Smooth muscle cell of the brain vasculature (primary cell): ENCODE data around the gene EFTUD2.
A peak's percentile ranks its signal among the peaks of the same experiment; 100 is the strongest.
"Not testable (repeated sequence)": the region's sequence is repeated elsewhere in the genome, so short reads cannot be mapped to it uniquely, and the experiment has no call there.

ENCODE experiments used
- DNase-seq: peaks from one replicate; pipeline ENCODE4 v3.0.0-alpha.2; 2012; ENCODE audit warnings: low read depth, low spot score

The EFTUD2 gene

GRCh38 chr17:44899074-44899782, at the start of gene EFTUD2:
EFTUD2 (minus strand) TSS chr17:44899445; CDS start chr17:44894521, 4,924 bp downstream.
- DNase-seq = peak; percentile 70

- DNase-seq = no peak
These were observed 49.1 kb upstream of the EFTUD2 start for GRCh38 chr17:44948315-44948795.

DNA sequence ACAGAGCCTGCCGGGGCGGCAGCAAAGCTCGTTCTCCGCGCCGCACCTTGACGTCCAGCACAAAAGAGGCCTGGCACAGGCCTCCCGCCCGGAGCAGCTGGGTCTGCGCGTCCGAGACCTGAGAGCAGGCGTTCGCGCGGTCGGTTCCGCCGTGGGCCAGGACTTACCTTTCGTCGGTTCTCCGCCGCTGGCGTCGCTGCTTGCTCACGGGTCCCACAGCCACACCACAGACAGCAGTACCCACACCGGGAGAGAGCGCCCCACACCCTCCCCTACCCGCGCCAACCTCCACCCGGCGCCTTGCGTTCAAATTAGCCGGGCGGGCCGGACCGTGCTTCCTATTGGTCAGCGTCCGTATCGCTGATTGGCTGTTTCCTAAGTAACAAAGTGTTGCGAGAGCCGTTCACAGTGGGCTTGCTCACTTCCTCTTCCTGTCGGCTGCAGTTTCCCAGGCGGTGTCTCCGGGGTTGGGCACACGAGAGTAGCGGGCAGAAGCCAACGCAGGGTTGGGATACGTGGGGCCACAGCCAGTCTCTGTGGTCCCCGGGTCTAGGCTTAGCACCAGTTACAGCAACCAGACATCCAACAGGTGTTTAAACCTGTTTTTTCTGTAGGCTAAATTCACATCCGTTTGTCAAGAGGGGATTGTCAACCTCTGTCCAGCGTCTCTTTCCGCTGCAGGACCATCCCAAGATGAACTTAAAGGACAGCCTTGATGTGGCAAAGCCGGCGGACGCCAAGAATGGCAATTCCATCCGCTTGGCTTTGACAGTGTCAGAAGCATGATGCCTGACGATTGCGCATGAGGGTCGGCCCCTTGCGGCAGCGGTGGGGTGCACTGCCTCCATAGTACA, 48.4 kb upstream of the EFTUD2 start, which contains the start of gene KIF18B:
KIF18B (minus strand) TSS at position 313 of the 854 bp plus-strand sequence. CDS start 11,429 bp downstream, outside the sequence.
- DNase-seq = peak; percentile 77

- not testable (repeated sequence) for DNase-seq
These were observed 46.4 kb upstream of the EFTUD2 start for GRCh38 chr17:44945652-44946051.

GRCh38 chr17:44942456-44942855, 43.2 kb upstream of the EFTUD2 start:
- DNase-seq = no peak

DNA sequence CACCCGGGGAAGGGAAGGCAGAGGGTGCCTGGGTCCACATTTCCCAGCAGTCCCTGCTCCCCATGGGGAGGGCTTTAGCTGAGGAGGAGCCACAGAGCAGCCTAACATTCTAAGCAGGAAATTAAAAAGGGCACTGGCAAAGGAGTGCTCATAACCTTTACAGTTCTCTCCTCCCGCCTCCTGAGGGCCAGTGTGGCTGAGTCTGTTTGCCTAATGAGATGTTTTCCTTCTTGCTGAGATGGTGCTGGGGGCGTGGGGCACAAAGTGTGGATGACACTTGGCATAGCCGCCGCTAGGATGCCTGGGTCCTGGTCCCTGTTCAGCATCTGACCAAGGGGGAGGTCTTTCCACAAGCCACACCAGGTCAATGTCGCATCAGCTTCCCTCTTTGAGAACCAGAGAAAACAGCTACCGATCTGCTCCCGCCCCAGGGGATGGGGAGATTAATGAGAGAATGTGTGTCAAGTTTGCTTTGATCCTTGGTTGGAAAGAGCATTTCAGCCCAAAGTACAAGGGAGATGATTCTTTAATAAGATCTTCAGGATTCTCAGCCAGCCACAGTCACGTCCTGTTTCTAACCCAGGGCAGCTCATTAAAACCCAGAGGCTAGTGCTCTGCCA, 42.6 kb upstream of the EFTUD2 start:
- DNase-seq = no peak

GRCh38 chr17:44940768-44941167, 41.5 kb upstream of the EFTUD2 start:
- DNase-seq = no peak

DNA sequence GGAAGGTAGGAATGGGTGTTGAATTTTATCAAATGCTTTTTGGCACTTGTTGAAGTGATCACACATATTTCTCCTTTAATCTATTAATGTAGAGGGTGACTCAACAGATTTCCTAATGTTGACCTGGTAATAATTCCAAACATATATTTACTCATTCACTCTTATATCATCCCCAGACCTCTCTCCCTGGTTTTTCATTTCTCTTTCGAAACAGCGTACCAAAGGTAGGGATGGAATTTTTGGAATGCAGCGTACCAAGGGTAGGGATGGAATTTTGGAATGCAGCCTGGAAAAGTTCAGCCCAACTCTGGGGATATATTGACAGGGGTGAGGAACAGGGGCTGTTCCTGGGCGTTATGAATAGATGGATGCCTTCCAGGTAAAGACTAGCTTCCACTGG, 41.1 kb upstream of the EFTUD2 start:
- no peak for DNase-seq

DNA sequence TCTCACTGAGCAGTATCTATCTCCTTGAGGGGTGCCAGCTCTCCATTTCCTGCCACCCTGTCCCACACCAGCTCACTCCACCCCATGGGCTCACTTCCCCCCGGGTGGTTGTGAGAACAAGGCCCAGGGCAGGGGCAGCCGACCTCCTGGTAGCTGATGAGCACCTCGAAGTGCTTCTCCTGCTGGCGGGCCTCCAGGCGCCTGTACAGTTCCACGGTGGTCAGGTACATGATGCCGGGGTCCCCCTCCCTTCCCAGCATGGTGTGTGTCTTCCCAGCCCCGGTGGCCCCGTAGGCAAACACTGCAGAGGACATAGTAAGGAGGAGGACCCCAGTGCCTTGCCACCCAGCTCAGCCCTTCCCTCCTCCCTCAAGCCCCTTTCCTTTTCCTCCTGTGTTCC, 35.9 kb upstream of the EFTUD2 start:
- no peak for DNase-seq

DNA sequence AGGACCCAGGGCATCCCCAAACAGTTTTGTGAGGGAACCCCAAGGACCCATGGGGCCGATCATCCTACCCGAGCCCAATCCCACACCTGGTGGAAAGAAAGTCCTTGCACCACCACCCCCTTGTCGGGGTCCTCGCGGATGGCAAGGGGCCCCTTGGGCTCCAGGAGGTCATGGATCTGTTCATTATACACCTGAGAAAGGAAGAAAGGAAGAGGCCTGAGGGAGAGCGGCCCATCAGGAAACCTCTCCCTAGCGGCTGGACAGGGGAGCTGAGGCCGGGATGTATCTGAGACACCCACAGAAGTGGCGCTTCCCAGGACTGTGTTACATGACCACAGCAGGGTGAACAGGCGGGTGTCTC, 35.5 kb upstream of the EFTUD2 start:
- no peak for DNase-seq

GRCh38 chr17:44933824-44934744, 34.8 kb upstream of the EFTUD2 start:
- DNase-seq = no peak

DNA sequence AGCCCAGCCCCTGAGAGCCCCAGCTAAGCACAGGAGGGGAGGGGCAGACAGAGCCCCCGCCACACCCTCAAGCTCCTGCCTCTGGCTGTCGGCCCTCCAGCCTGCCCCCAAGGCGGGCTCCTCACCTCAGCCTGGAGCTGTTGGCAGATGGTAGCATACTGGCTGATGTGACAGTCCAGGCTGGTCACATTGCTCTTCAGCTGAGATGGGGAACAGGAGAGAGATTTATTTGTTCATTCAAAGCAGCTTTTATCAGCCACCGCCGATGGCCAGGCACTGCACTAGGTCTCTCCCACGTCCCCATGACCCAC, 33.5 kb upstream of the EFTUD2 start:
- DNase-seq = no peak

GRCh38 chr17:44932096-44932786, 33.0 kb upstream of the EFTUD2 start:
- no peak for DNase-seq

- DNase-seq = no peak
These were observed 32.1 kb upstream of the EFTUD2 start for GRCh38 chr17:44931376-44931775.

DNA sequence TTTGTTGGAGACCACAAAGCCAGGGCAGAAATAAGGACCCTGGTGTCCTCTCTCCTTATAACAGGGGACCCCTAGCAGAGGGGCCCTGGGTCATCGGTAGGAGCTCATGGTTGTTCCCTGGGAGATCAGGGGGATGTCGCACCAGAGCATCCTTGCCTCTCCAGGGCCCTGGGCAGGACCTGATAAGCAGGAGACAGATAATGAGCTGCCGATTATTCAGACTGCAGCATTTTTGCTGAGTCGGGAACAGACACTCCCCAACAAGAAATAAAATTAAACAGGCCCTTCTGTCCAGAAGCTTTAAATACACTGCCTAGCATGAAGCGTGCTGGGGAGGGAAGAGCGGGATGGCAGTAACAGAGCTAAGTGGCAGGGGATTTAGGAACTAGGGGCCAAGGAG, 31.4 kb upstream of the EFTUD2 start:
- DNase-seq = no peak

- DNase-seq = no peak
These were observed 29.9 kb upstream of the EFTUD2 start for GRCh38 chr17:44928950-44929720.

DNA sequence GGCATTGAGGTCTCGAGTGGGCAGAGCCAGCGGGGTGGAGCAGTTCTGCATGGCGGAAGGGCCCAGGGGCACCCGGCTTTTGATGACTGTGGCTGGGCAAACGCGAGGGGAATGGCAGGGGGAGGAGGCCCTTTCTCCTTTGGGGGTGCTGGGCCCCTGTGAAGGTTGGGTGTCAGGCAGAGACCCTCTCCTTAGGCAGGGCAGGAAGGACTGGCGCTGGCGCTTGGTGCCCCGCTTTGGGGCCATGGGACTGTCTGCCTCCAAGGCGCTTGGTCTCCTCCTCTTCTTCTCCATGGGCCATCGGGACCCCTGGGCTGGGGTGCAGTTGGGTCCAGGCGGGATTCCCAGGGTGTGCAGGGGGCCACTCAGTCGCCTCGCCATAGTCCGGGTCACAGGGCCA, 28.9 kb upstream of the EFTUD2 start:
- DNase-seq = no peak

DNA sequence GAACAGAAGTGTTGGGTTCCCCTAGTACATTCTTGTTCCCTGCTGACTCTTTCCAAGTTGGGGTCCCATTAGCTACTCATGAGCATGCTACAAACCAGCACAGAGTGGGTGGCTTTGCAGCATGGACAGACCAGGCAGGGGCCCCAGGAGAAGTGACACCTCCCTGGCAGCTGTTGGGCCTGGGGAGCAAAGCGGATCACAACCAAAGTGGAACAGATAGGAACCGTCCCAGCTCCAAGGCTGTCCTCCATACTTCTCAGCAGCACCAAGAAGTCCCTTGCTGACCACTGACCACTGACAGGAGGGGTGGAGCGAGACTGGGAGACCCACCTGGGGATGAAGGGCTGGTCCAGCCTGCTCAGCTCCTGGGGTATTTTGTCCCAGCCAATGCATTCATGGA, 28.5 kb upstream of the EFTUD2 start:
- DNase-seq = no peak

GRCh38 chr17:44926821-44927525, 27.7 kb upstream of the EFTUD2 start:
- DNase-seq = no peak
